IMR-90 (cell line): ENCODE data around the gene THOC2. TPM values are rescaled to one million over a fixed set of nuclear protein-coding genes. Genes with fewer than 3 reads are reported as not detected.
"Not testable (repeated sequence)": the region's sequence is repeated elsewhere in the genome, so short reads cannot be mapped to it uniquely, and the experiment has no call there.

ENCODE experiments used
- ATAC-seq: fragments of 200-7000 bp; cut with Tn5 transposase; 2 replicates; pipeline ENCODE4 v1.9.1; 2020; ENCODE audit warnings: low read depth, mild to moderate bottlenecking, moderate library complexity
- BruUV-seq: library from RNA; stranded (reverse); fragments of 400-500 nt; replicated peaks from 2 replicates; lab custom pipeline; 2021; lab: Mats Ljungman, UMichigan
- CTCF ChIA-PET: fragments of 300-600 bp; formaldehyde crosslinking; extraction: SDS; loops from one replicate; lab custom pipeline; 2021; ENCODE audit warnings: antibody characterized with exemption; lab: Yijun Ruan, JAX
- POLR2A ChIA-PET: fragments of 300-600 bp; sonication (Branson Sonifier 250); formaldehyde crosslinking; loops from one replicate; lab custom pipeline; 2022; ENCODE audit warnings: antibody characterized with exemption; ENCODE audit not compliant: unreplicated experiment; lab: Charles Lee
- DNase-seq: peaks from one replicate; pipeline ENCODE4 v3.0.0; 2013
- H2AFZ ChIP-seq: replicated peaks from 2 replicates; pipeline ENCODE3; 2013; ENCODE audit warnings: low read length, mild to moderate bottlenecking; ENCODE audit not compliant: poor library complexity
- H2AK5ac ChIP-seq: 2 replicates; pipeline ENCODE4 v1.6.1; 2013; ENCODE audit warnings: low read depth, low read length, inconsistent platforms
- H2AK9ac ChIP-seq: replicated peaks from 2 replicates; pipeline ENCODE3; 2013; ENCODE audit warnings: mild to moderate bottlenecking, low read depth, low read length, moderate library complexity; ENCODE audit not compliant: poor library complexity
- H2BK120ac ChIP-seq: 2 replicates; pipeline ENCODE4 v1.6.1; 2013; ENCODE audit warnings: low read depth, low read length, inconsistent platforms
- H2BK15ac ChIP-seq: 3 replicates; pipeline ENCODE4 v1.6.1; 2013; ENCODE audit warnings: low read depth, low read length, inconsistent platforms
- H2BK20ac ChIP-seq: 2 replicates; pipeline ENCODE4 v1.6.1; 2013; ENCODE audit warnings: low read depth, mild to moderate bottlenecking, inconsistent platforms, low read length, moderate library complexity
- H2BK5ac ChIP-seq: 2 replicates; pipeline ENCODE4 v1.6.1; 2013; ENCODE audit warnings: mild to moderate bottlenecking, low read depth, low read length, inconsistent platforms; ENCODE audit not compliant: poor library complexity, severe bottlenecking
- H3K14ac ChIP-seq: replicated peaks from 2 replicates; pipeline ENCODE4 v1.6.1; 2013; ENCODE audit warnings: low read depth, low read length, inconsistent platforms
- H3K18ac ChIP-seq: 2 replicates; pipeline ENCODE4 v1.6.1; 2013; ENCODE audit warnings: low read depth, low read length, control low read depth
- H3K23ac ChIP-seq: 2 replicates; pipeline ENCODE4 v1.6.1; 2013; ENCODE audit warnings: low read depth, low read length, inconsistent platforms
- H3K27ac ChIP-seq: 2 replicates; pipeline ENCODE4 v1.5.1; 2013; ENCODE audit warnings: mild to moderate bottlenecking, control low read depth, low read length; ENCODE audit not compliant: insufficient read depth
- H3K27me3 ChIP-seq: 2 replicates; pipeline ENCODE4 v1.6.1; 2013; ENCODE audit warnings: low read length; ENCODE audit not compliant: control insufficient read depth, insufficient read depth
- H3K36me3 ChIP-seq: 2 replicates; pipeline ENCODE4 v1.6.1; 2013; ENCODE audit warnings: low read length, mixed read lengths; ENCODE audit not compliant: control insufficient read depth, insufficient read depth
- H3K4ac ChIP-seq: 2 replicates; pipeline ENCODE4 v1.6.1; 2013; ENCODE audit warnings: low read depth, low read length, inconsistent platforms
- H3K4me1 ChIP-seq: 2 replicates; pipeline ENCODE4 v1.6.1; 2013; ENCODE audit warnings: low read length, mixed read lengths; ENCODE audit not compliant: control insufficient read depth, insufficient read depth
- H3K4me2 ChIP-seq: 2 replicates; pipeline ENCODE4 v1.6.1; 2013; ENCODE audit warnings: low read depth, mild to moderate bottlenecking, control low read depth, low read length, moderate library complexity
- H3K4me3 ChIP-seq: 2 replicates; pipeline ENCODE4 v1.5.1; 2013; ENCODE audit warnings: low read depth, mild to moderate bottlenecking, control low read depth, low read length, moderate library complexity; ENCODE audit not compliant: insufficient read depth
- H3K56ac ChIP-seq: 2 replicates; pipeline ENCODE4 v1.6.1; 2013; ENCODE audit warnings: low read length, inconsistent platforms; ENCODE audit not compliant: insufficient read depth; ENCODE audit errors: extremely low read depth
- H3K79me1 ChIP-seq, 2 experiments: 2 replicates each; pipeline ENCODE4 v1.6.1; 2013; ENCODE audit warnings: low read length in 2 of 2, inconsistent platforms in 1 of 2, low read depth in 1 of 2
- H3K9ac ChIP-seq: 2 replicates; pipeline ENCODE4 v1.6.1; 2013; ENCODE audit warnings: low read depth, low read length, control low read depth
- H3K9me1 ChIP-seq: 2 replicates; pipeline ENCODE4 v1.6.1; 2013; ENCODE audit warnings: low read length, inconsistent platforms; ENCODE audit not compliant: insufficient read depth
- H3K9me3 ChIP-seq: 2 replicates; pipeline ENCODE4 v1.6.1; 2013; ENCODE audit warnings: low read length; ENCODE audit not compliant: control insufficient read depth, insufficient read depth
- H4K20me1 ChIP-seq: 2 replicates; pipeline ENCODE4 v1.6.1; 2013; ENCODE audit warnings: low read length, inconsistent platforms; ENCODE audit not compliant: insufficient read depth
- H4K5ac ChIP-seq: 2 replicates; pipeline ENCODE4 v1.6.1; 2013; ENCODE audit warnings: mild to moderate bottlenecking, low read depth, low read length, control low read depth
- H4K8ac ChIP-seq, 2 experiments: 2 replicates each; pipeline ENCODE4 v1.6.1; 2013; ENCODE audit warnings: low read depth in 2 of 2, low read length in 2 of 2, control low read depth in 1 of 2, inconsistent platforms in 1 of 2
- H4K91ac ChIP-seq: 2 replicates; pipeline ENCODE4 v1.6.1; 2013; ENCODE audit warnings: low read depth, low read length, inconsistent platforms; ENCODE audit not compliant: insufficient read depth
- WGBS, 2 experiments: methylation state at CpG; one replicate each; pipeline versions ENCODE4 v1.1.5 to v1.1.7; 2013; ENCODE audit warnings: missing lambda C conversion rate in 2 of 2; ENCODE audit not compliant: insufficient read length in 1 of 2; ENCODE audit errors: extremely low coverage in 2 of 2; 5-methylcytosine and 5-hydroxymethylcytosine counted together
- dilution Hi-C: fragments of 300-500 bp; cut with HindIII; formaldehyde crosslinking; loops from one replicate; pipeline ENCODE4 v1.14.3; 2018; ENCODE audit warnings: low sequenced_read_pairs; ENCODE audit not compliant: unreplicated experiment
- in situ Hi-C: fragments of 300-500 bp; cut with MboI; formaldehyde crosslinking; loops from 3 replicates; pipeline ENCODE4 v1.14.3; 2019; ENCODE audit warnings: low sequenced_read_pairs, inconsistent platforms, mixed read lengths
- intact Hi-C: fragments of 100-400 bp; cut with micrococcal nuclease; formaldehyde crosslinking; loops from 2 replicates; pipeline ENCODE4 v1.10.0; 2022
- polyA plus RNA-seq, 3 experiments: library from polyadenylated mRNA; depleted of rRNA; stranded (reverse); fragments of >200 nt; gene quantifications; 2 replicates each; pipeline ENCODE4 v1.2.3, GENCODE V29; 2012; ENCODE audit warnings: low replicate concordance in 1 of 3
- total RNA-seq: library from RNA; depleted of rRNA; stranded (reverse); fragments of >200 nt; gene quantifications from 2 replicates; pipeline ENCODE4 v1.2.3, GENCODE V29; 2012

The THOC2 gene
- total and polyA plus RNA-seq, 2 of the 4 experiments (the other 2 are of a cell fraction), result 42.9 to 58.8 TPM

- CTCF ChIA-PET, in situ Hi-C loops, dilution Hi-C loops, H3K4me1 ChIP-seq, intact Hi-C loops, H3K27ac ChIP-seq, H3K36me3 ChIP-seq, H2AK5ac ChIP-seq, H2BK20ac ChIP-seq, H2BK15ac ChIP-seq, POLR2A ChIA-PET, H2BK120ac ChIP-seq, H4K8ac ChIP-seq, H3K9me1 ChIP-seq, H3K4me3 ChIP-seq, DNase-seq, BruUV-seq, H3K4ac ChIP-seq, H4K91ac ChIP-seq, H3K23ac ChIP-seq, H3K9me3 ChIP-seq, H3K79me1 ChIP-seq, H3K4me2 ChIP-seq, ATAC-seq, H4K20me1 ChIP-seq, H3K56ac ChIP-seq, H2AK9ac ChIP-seq, H3K18ac ChIP-seq, H3K27me3 ChIP-seq, H2BK5ac ChIP-seq, H3K14ac ChIP-seq, H3K9ac ChIP-seq, H4K5ac ChIP-seq, H2AFZ ChIP-seq: not testable (repeated sequence)
- WGBS, 2 experiments, result 83% methylated on average over 1 of the region's 9 CpGs; no CpG with 5 or more reads in 1 of the 2 experiments
Measured at GRCh38 chrX:123656507-123656906, 76.3 kb downstream of the THOC2 start.

- H3K23ac ChIP-seq, DNase-seq, H2BK5ac ChIP-seq, POLR2A ChIA-PET, ATAC-seq, H3K9me1 ChIP-seq, in situ Hi-C loops, H4K5ac ChIP-seq, H3K56ac ChIP-seq, H3K4ac ChIP-seq, H4K20me1 ChIP-seq, H3K27me3 ChIP-seq, H2BK20ac ChIP-seq, intact Hi-C loops, H2AK9ac ChIP-seq, H2AFZ ChIP-seq, H3K9me3 ChIP-seq, BruUV-seq, H3K36me3 ChIP-seq, H3K14ac ChIP-seq, H4K8ac ChIP-seq, H2BK15ac ChIP-seq, H3K18ac ChIP-seq, H3K9ac ChIP-seq, H2BK120ac ChIP-seq, dilution Hi-C loops, H3K79me1 ChIP-seq, H3K4me3 ChIP-seq, H2AK5ac ChIP-seq, H3K4me1 ChIP-seq, H4K91ac ChIP-seq: not testable (repeated sequence)
- H3K27ac ChIP-seq, result peak overlapping the region; percentile 55; the same call in 1 of the 2 replicates
- 30% methylated on average over 2 of the region's 6 CpGs; no CpG with 5 or more reads in 1 of the 2 experiments for WGBS, 2 experiments
- CTCF ChIA-PET, result interaction anchor here (1.1 kb wide), 1 partner anchor 43 kb away, joined by 3 read pairs; no protein-coding TSS in a partner anchor
- H3K4me2 ChIP-seq, result peak overlapping the region; percentile 5; the same call in 1 of the 2 replicates
Measured at GRCh38 chrX:123648811-123649181, 84.1 kb downstream of the THOC2 start.
